ENCODE measurements around the gene ALOX5AP. TPM values are rescaled to one million over a fixed set of nuclear protein-coding genes. Genes with fewer than 3 reads are reported as not detected.

Gene ALOX5AP
- total RNA-seq, 1 experiment from 2014 or later = not detected

DNA sequence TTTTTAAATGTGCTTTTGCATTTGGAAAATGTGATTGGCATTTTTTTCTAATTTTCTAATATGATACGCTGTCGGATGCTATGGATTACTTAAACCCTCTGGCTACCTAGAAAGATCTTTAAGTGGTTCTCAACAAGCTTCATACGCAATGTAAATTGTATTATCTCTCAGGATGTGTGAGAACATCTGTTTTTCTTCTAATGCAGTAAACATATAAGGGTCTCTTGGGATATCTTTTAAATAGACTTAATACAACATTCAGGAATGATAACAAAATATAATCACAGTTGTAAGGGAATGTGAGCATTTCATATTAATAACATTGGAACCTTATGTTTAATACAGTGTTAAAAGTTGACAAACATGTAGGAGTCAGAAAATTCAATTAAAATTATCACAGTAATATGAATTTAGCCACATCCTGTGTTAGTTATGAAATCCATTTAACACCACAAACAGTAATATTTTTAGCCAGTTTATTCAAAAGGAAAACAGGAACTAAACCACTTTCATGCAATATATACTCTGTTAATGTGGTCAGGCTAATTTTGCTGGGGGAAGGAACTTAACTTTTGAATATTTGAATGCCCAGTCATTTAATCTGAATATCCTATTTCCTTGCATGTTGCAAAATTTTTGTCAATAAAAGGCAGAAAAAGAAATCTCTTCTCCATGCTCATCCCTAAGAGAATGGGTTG, 15.0 kb upstream of the ALOX5AP start:
- no peaks in the 10 kb centered on the region for H3K79me2 ChIP-seq (ENCODE audit: low read length)
- H3K27ac ChIP-seq (ENCODE audit: low read length) = no peak overlapping the region
- ChIA-PET CTCF (no interaction called here), POLR2A (ENCODE audit: unreplicated experiment) (no interaction called here)
- no peak overlapping the region for H3K9ac ChIP-seq (ENCODE audit: low read length)
- no peaks in the 10 kb centered on the region for H3K9me3 ChIP-seq (ENCODE audit: low read length)
- H2AFZ ChIP-seq (ENCODE audit: low read length) = no peak overlapping the region
- H3K4me2 ChIP-seq (ENCODE audit: low read length) = no peak overlapping the region; the same call in 1 of the 2 replicates
- ATAC-seq (no peak), DNase-seq (no peak)
- H3K27me3 ChIP-seq (ENCODE audit: low read length) = no peaks in the 10 kb centered on the region
- BruUV-seq (replicated peaks) = no TSS peak
- H3K4me3 ChIP-seq (ENCODE audit: low read length) = no peak overlapping the region
- intact Hi-C loops (cut with micrococcal nuclease) = no loop called here
- peaks cover 3% of the 10 kb centered on the region for H3F3A ChIP-seq (ENCODE audit: low read length, unreplicated experiment)
- no peaks in the 10 kb centered on the region for H4K20me1 ChIP-seq (ENCODE audit: low read length)
- no peak for TF ChIP-seq EZH2phosphoT487 (IDR thresholded peaks at IDR 0.05; ENCODE audit: borderline replicate concordance, low read length)
- TF ChIP-seq, protein P1, sequence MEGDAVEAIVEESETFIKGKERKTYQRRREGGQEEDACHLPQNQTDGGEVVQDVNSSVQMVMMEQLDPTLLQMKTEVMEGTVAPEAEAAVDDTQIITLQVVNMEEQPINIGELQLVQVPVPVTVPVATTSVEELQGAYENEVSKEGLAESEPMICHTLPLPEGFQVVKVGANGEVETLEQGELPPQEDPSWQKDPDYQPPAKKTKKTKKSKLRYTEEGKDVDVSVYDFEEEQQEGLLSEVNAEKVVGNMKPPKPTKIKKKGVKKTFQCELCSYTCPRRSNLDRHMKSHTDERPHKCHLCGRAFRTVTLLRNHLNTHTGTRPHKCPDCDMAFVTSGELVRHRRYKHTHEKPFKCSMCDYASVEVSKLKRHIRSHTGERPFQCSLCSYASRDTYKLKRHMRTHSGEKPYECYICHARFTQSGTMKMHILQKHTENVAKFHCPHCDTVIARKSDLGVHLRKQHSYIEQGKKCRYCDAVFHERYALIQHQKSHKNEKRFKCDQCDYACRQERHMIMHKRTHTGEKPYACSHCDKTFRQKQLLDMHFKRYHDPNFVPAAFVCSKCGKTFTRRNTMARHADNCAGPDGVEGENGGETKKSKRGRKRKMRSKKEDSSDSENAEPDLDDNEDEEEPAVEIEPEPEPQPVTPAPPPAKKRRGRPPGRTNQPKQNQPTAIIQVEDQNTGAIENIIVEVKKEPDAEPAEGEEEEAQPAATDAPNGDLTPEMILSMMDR (conservative IDR thresholded peaks at IDR 0.05; ENCODE audit: low read depth, low read length) = no peak
- TF ChIP-seq EZH2 (IDR thresholded peaks at IDR 0.05; ENCODE audit: low read length, unreplicated experiment) = no peak
- peaks cover 48% of the 10 kb centered on the region for H3K4me1 ChIP-seq (ENCODE audit: insufficient read depth, low read length)
- H3K9me2 ChIP-seq (replicated peaks; ENCODE audit: low read length) = no peaks in the 10 kb centered on the region
- H3K36me3 ChIP-seq (ENCODE audit: low read depth, low read length) = no peaks in the 10 kb centered on the region

DNA sequence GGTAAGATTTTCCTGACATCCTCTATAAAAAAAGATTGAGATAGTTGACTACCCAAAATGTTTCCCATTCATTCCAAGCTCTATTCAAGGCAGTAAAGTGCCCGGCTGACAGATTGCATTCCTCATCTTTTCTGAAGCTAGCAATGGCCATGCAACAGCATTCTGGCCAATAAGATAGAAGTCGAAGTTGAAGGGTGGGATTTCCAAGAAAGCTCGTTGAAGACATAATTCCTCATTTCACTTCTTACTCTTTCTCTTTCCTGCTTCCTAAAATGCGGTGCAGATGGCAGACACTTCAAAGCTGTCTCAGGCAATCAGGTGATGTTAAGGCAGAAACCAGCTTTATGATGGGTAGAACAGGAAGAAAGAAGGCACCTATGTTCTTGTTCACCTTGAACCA, 13.4 kb upstream of the ALOX5AP start:
- BruUV-seq (replicated peaks) = no TSS peak
- POLR2A ChIA-PET (ENCODE audit: unreplicated experiment) = no interaction called here
- H3K27ac ChIP-seq (ENCODE audit: low read length) = no peak overlapping the region
- H3K4me3 ChIP-seq (ENCODE audit: low read length) = no peak overlapping the region
- no peaks in the 10 kb centered on the region for H3K9me3 ChIP-seq (ENCODE audit: low read length)
- H3F3A ChIP-seq (ENCODE audit: low read length, unreplicated experiment) = peaks cover 3% of the 10 kb centered on the region
- ATAC-seq = no peak
- peak overlapping the region; percentile 24; the same call in 1 of the 2 replicates for H3K4me2 ChIP-seq (ENCODE audit: low read length)
- H3K9me2 ChIP-seq (replicated peaks; ENCODE audit: low read length) = no peaks in the 10 kb centered on the region
- no peak overlapping the region for H2AFZ ChIP-seq (ENCODE audit: low read length)
- intact Hi-C loops (cut with micrococcal nuclease) = no loop called here
- no peak for DNase-seq
- CTCF ChIA-PET = no interaction called here
- H3K79me2 ChIP-seq (ENCODE audit: low read length) = no peaks in the 10 kb centered on the region
- no peaks in the 10 kb centered on the region for H4K20me1 ChIP-seq (ENCODE audit: low read length)
- H3K4me1 ChIP-seq (ENCODE audit: insufficient read depth, low read length) = peaks cover 48% of the 10 kb centered on the region
- no peaks in the 10 kb centered on the region for H3K27me3 ChIP-seq (ENCODE audit: low read length)
- no peak for TF ChIP-seq EZH2phosphoT487 (IDR thresholded peaks at IDR 0.05; ENCODE audit: borderline replicate concordance, low read length)
- TF ChIP-seq, protein P1 (conservative IDR thresholded peaks at IDR 0.05; ENCODE audit: low read depth, low read length) = no peak
- TF ChIP-seq EZH2 (IDR thresholded peaks at IDR 0.05; ENCODE audit: low read length, unreplicated experiment) = no peak
- no peaks in the 10 kb centered on the region for H3K36me3 ChIP-seq (ENCODE audit: low read depth, low read length)
- no peak overlapping the region for H3K9ac ChIP-seq (ENCODE audit: low read length)

DNA sequence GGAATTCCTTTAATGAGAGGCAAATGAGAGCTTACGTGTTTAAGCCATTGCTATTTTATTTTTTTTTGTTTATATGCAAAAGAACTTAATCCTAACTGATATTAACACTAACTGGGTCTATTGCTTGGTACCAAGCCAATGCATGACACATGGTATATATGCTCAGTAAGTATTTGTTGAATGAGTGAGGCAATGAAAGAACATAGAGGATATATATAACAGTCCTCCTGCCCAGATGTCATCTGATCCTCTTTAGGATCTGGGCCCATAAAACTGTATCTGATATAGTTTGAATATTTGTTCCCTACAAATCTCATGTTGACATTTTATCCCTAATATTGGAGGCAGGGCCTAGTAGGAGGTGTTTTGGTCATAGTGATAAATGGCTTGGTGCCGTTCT, 13.0 kb upstream of the ALOX5AP start:
- Histone ChIP-seq H3K36me3 (ENCODE audit: low read depth, low read length) (no peaks in the 10 kb centered on the region), H3K79me2 (ENCODE audit: low read length) (no peaks in the 10 kb centered on the region), H3F3A (ENCODE audit: low read length, unreplicated experiment) (peaks cover 3% of the 10 kb centered on the region), H3K9me2 (replicated peaks; ENCODE audit: low read length) (no peaks in the 10 kb centered on the region), H4K20me1 (ENCODE audit: low read length) (no peaks in the 10 kb centered on the region), H3K9me3 (ENCODE audit: low read length) (no peaks in the 10 kb centered on the region), H3K4me3 (ENCODE audit: low read length) (no peak overlapping the region), H3K27me3 (ENCODE audit: low read length) (no peaks in the 10 kb centered on the region), H3K4me2 (ENCODE audit: low read length) (peak overlapping the region; percentile 37), H3K4me1 (ENCODE audit: insufficient read depth, low read length) (peaks cover 48% of the 10 kb centered on the region), H3K27ac (ENCODE audit: low read length) (peak overlapping the region; percentile 47), H2AFZ (ENCODE audit: low read length) (no peak overlapping the region), H3K9ac (ENCODE audit: low read length) (no peak overlapping the region)
- CTCF ChIA-PET = interaction anchor here (0.6 kb wide), 1 partner anchor 17 kb away, joined by 3 read pairs; no protein-coding TSS in a partner anchor
- TF ChIP-seq, protein P1 (conservative IDR thresholded peaks at IDR 0.05; ENCODE audit: low read depth, low read length) = no peak
- no peak for TF ChIP-seq EZH2 (IDR thresholded peaks at IDR 0.05; ENCODE audit: low read length, unreplicated experiment)
- TF ChIP-seq EZH2phosphoT487 (IDR thresholded peaks at IDR 0.05; ENCODE audit: borderline replicate concordance, low read length) = no peak
- intact Hi-C loops (cut with micrococcal nuclease) = no loop called here
- POLR2A ChIA-PET (ENCODE audit: unreplicated experiment) = no interaction called here
- ATAC-seq (peak; percentile 84), DNase-seq (peak; percentile 84)
- no TSS peak for BruUV-seq (replicated peaks)

Measured in PC-3 (cell line).